ENCODE data around the gene S100A1. TPM values are rescaled to one million over a fixed set of nuclear protein-coding genes. Genes with fewer than 3 reads are reported as not detected.
A peak's percentile ranks its signal among the peaks of the same experiment; 100 is the strongest.

The S100A1 gene
- total and polyA plus RNA-seq, 2 of the 13 experiments (the other 11 are each of a cell fraction or from before 2014, with no cell fraction given): 120 to 251 TPM

DNA sequence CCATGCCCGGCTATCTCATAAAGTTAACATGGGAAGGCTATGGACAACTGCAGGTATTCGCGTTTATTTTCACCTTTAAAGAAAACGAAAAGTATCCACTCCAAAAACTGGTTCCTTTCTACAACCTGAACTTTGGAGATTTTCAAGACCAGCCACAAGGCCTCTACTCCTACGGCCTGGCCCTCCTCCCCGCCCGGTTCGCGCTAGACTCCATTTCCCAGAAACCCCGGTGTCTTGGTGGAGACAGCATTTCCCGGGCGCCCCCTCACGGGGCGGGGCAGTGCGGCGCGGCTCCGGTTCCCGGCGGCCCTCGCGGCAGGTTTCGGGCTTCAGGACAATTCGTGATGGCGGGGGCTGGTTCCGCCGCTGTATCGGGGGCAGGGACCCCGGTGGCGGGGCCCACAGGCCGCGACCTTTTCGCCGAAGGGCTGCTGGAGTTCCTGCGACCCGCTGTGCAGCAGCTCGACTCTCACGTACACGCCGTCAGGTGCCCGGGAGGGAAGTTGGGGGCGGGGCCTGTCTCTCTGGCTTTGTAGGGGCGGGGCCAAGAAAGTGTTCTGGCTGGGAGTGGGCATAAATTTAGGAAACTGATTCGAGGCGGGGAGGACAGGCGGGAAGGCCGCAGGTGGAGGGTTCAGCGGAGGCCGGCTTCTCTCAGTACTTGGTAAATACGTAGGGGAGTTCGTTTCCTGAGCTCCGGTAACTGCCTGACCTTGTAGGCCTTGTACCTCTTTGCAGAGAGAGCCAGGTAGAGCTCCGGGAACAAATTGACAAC, 30.4 kb downstream of the S100A1 start, which contains the start of gene SNAPIN (continued):
- TF ChIP-seq, protein P1, sequence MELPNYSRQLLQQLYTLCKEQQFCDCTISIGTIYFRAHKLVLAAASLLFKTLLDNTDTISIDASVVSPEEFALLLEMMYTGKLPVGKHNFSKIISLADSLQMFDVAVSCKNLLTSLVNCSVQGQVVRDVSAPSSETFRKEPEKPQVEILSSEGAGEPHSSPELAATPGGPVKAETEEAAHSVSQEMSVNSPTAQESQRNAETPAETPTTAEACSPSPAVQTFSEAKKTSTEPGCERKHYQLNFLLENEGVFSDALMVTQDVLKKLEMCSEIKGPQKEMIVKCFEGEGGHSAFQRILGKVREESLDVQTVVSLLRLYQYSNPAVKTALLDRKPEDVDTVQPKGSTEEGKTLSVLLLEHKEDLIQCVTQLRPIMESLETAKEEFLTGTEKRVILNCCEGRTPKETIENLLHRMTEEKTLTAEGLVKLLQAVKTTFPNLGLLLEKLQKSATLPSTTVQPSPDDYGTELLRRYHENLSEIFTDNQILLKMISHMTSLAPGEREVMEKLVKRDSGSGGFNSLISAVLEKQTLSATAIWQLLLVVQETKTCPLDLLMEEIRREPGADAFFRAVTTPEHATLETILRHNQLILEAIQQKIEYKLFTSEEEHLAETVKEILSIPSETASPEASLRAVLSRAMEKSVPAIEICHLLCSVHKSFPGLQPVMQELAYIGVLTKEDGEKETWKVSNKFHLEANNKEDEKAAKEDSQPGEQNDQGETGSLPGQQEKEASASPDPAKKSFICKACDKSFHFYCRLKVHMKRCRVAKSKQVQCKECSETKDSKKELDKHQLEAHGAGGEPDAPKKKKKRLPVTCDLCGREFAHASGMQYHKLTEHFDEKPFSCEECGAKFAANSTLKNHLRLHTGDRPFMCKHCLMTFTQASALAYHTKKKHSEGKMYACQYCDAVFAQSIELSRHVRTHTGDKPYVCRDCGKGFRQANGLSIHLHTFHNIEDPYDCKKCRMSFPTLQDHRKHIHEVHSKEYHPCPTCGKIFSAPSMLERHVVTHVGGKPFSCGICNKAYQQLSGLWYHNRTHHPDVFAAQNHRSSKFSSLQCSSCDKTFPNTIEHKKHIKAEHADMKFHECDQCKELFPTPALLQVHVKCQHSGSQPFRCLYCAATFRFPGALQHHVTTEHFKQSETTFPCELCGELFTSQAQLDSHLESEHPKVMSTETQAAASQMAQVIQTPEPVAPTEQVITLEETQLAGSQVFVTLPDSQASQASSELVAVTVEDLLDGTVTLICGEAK (IDR thresholded peaks at IDR 0.05): no peak
- TF ChIP-seq, protein P1 (CRISPR knock-in tag; IDR thresholded peaks at IDR 0.05): peak; percentile 74
- TF ChIP-seq, protein P2, sequence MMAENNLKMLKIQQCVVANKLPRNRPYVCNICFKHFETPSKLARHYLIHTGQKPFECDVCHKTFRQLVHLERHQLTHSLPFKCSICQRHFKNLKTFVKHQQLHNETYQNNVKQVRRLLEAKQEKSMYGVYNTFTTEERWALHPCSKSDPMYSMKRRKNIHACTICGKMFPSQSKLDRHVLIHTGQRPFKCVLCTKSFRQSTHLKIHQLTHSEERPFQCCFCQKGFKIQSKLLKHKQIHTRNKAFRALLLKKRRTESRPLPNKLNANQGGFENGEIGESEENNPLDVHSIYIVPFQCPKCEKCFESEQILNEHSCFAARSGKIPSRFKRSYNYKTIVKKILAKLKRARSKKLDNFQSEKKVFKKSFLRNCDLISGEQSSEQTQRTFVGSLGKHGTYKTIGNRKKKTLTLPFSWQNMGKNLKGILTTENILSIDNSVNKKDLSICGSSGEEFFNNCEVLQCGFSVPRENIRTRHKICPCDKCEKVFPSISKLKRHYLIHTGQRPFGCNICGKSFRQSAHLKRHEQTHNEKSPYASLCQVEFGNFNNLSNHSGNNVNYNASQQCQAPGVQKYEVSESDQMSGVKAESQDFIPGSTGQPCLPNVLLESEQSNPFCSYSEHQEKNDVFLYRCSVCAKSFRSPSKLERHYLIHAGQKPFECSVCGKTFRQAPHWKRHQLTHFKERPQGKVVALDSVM (CRISPR knock-in tag; IDR thresholded peaks at IDR 0.05): peak; percentile 35; the same call in 1 of the 2 replicates
- TF ChIP-seq PLRG1 (conservative IDR thresholded peaks at IDR 0.05) (no peak), ZBTB21 (CRISPR knock-in tag; IDR thresholded peaks at IDR 0.05) (no peak), ZNF33B (CRISPR knock-in tag; IDR thresholded peaks at IDR 0.05) (no peak), SALL1 (CRISPR knock-in tag; IDR thresholded peaks at IDR 0.05) (peak; percentile 72), KLF6 (CRISPR knock-in tag; IDR thresholded peaks at IDR 0.05) (peak; percentile 54; the same call in 1 of the 2 replicates), IKZF1 (IDR thresholded peaks at IDR 0.05) (no peak), HMG20A (CRISPR knock-in tag; IDR thresholded peaks at IDR 0.05; ENCODE audit: borderline replicate concordance) (no peak), XBP1 (CRISPR knock-in tag; IDR thresholded peaks at IDR 0.05) (no peak), TCF7L2 (IDR thresholded peaks at IDR 0.05; ENCODE audit: low read depth, low read length) (no peak), IKZF4 (CRISPR knock-in tag; IDR thresholded peaks at IDR 0.05; ENCODE audit: borderline replicate concordance, low read depth, not compliant biosample characterization) (no peak), SIN3A (IDR thresholded peaks at IDR 0.05; ENCODE audit: borderline replicate concordance, low read depth, low read length) (no peak; the same call in 1 of the 2 replicates), ZNF460 (CRISPR knock-in tag; IDR thresholded peaks at IDR 0.05; ENCODE audit: borderline replicate concordance) (no peak), CAMTA2 (CRISPR knock-in tag; IDR thresholded peaks at IDR 0.05; ENCODE audit: borderline replicate concordance) (no peak), ZNF558 (CRISPR knock-in tag; IDR thresholded peaks at IDR 0.05; ENCODE audit: borderline replicate concordance) (no peak)
- TF ChIP-seq, protein P3, sequence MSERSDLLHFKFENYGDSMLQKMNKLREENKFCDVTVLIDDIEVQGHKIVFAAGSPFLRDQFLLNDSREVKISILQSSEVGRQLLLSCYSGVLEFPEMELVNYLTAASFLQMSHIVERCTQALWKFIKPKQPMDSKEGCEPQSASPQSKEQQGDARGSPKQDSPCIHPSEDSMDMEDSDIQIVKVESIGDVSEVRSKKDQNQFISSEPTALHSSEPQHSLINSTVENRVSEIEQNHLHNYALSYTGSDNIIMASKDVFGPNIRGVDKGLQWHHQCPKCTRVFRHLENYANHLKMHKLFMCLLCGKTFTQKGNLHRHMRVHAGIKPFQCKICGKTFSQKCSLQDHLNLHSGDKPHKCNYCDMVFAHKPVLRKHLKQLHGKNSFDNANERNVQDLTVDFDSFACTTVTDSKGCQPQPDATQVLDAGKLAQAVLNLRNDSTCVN (CRISPR knock-in tag; IDR thresholded peaks at IDR 0.05; ENCODE audit: borderline replicate concordance): peak; percentile 20; the same call in 1 of the 2 replicates
